HUES48 (cell line): Measurements from ENCODE around the gene BZW2.

ENCODE experiments used
- H3K27ac ChIP-seq: one replicate; pipeline ENCODE4 v1.7.0; 2013; ENCODE audit warnings: low read depth, low read length, inconsistent platforms
- H3K27me3 ChIP-seq: 2 replicates; pipeline ENCODE4 v1.6.1; 2013; ENCODE audit warnings: mild to moderate bottlenecking, low read length; ENCODE audit not compliant: control insufficient read depth, insufficient read depth
- H3K36me3 ChIP-seq: 2 replicates; pipeline ENCODE4 v1.6.1; 2013; ENCODE audit warnings: low read length; ENCODE audit not compliant: control insufficient read depth, insufficient read depth
- H3K4me1 ChIP-seq: 2 replicates; pipeline ENCODE4 v1.6.1; 2013; ENCODE audit warnings: mild to moderate bottlenecking, low read length; ENCODE audit not compliant: control insufficient read depth, insufficient read depth
- H3K4me3 ChIP-seq: 2 replicates; pipeline ENCODE4 v1.5.1; 2013; ENCODE audit warnings: mild to moderate bottlenecking, low read depth, low read length
- H3K9ac ChIP-seq: 2 replicates; pipeline ENCODE4 v1.6.1; 2013; ENCODE audit warnings: mild to moderate bottlenecking, low read depth, low read length, moderate library complexity
- H3K9me3 ChIP-seq: 2 replicates; pipeline ENCODE4 v1.6.1; 2013; ENCODE audit warnings: low read length; ENCODE audit not compliant: control insufficient read depth, insufficient read depth

Gene BZW2

GRCh38 chr7:16619979-16620408, 26.0 kb upstream of the BZW2 start:
- Histone ChIP-seq H3K9ac (no peak overlapping the region), H3K36me3 (peaks cover 22% of the 10 kb centered on the region; the same call in 1 of the 2 replicates), H3K27me3 (no peaks in the 10 kb centered on the region), H3K27ac (no peak overlapping the region), H3K4me1 (peaks cover 4% of the 10 kb centered on the region; the same call in 1 of the 2 replicates), H3K4me3 (no peak overlapping the region), H3K9me3 (no peaks in the 10 kb centered on the region)

- Histone ChIP-seq H3K27me3 (no peaks in the 10 kb centered on the region), H3K9ac (no peak overlapping the region), H3K36me3 (peaks cover 15% of the 10 kb centered on the region; the same call in 1 of the 2 replicates), H3K27ac (no peak overlapping the region), H3K9me3 (no peaks in the 10 kb centered on the region), H3K4me1 (peaks cover 9% of the 10 kb centered on the region; the same call in 1 of the 2 replicates), H3K4me3 (no peak overlapping the region)
Observed at GRCh38 chr7:16626388-16626787, 19.6 kb upstream of the BZW2 start.

- no peaks in the 10 kb centered on the region for H3K9me3 ChIP-seq
- no peaks in the 10 kb centered on the region for H3K27me3 ChIP-seq
- no peak overlapping the region for H3K27ac ChIP-seq
- H3K4me3 ChIP-seq = no peak overlapping the region
- H3K9ac ChIP-seq = no peak overlapping the region
- H3K36me3 ChIP-seq = peaks cover 12% of the 10 kb centered on the region; the same call in 1 of the 2 replicates
- peaks cover 9% of the 10 kb centered on the region; the same call in 1 of the 2 replicates for H3K4me1 ChIP-seq
Observed at GRCh38 chr7:16627236-16627635, 18.7 kb upstream of the BZW2 start.

GRCh38 chr7:16630654-16631053, 15.3 kb upstream of the BZW2 start:
- Histone ChIP-seq H3K4me1 (peaks cover 9% of the 10 kb centered on the region; the same call in 1 of the 2 replicates), H3K9ac (no peak overlapping the region), H3K36me3 (no peaks in the 10 kb centered on the region), H3K4me3 (no peak overlapping the region), H3K27me3 (no peaks in the 10 kb centered on the region), H3K27ac (no peak overlapping the region), H3K9me3 (no peaks in the 10 kb centered on the region)

GRCh38 chr7:16634271-16634738, 11.7 kb upstream of the BZW2 start:
- Histone ChIP-seq H3K4me1 (peaks cover 31% of the 10 kb centered on the region), H3K27me3 (no peaks in the 10 kb centered on the region), H3K4me3 (no peak overlapping the region), H3K9me3 (no peaks in the 10 kb centered on the region), H3K27ac (no peak overlapping the region), H3K36me3 (no peaks in the 10 kb centered on the region), H3K9ac (no peak overlapping the region)

- Histone ChIP-seq H3K4me1 (peaks cover 22% of the 10 kb centered on the region), H3K9ac (no peak overlapping the region), H3K27me3 (no peaks in the 10 kb centered on the region), H3K4me3 (no peak overlapping the region), H3K36me3 (no peaks in the 10 kb centered on the region), H3K9me3 (no peaks in the 10 kb centered on the region), H3K27ac (peak overlapping the region; percentile 20)
Observed at GRCh38 chr7:16636555-16637101, 9.4 kb upstream of the BZW2 start.

- no peak overlapping the region for H3K4me3 ChIP-seq
- H3K27ac ChIP-seq = peak overlapping the region; percentile 20
- H3K27me3 ChIP-seq = no peaks in the 10 kb centered on the region
- H3K36me3 ChIP-seq = no peaks in the 10 kb centered on the region
- no peaks in the 10 kb centered on the region for H3K9me3 ChIP-seq
- H3K9ac ChIP-seq = no peak overlapping the region
- H3K4me1 ChIP-seq = peaks cover 22% of the 10 kb centered on the region
Observed at GRCh38 chr7:16637379-16637778, 8.6 kb upstream of the BZW2 start.

GRCh38 chr7:16638282-16639280, 7.4 kb upstream of the BZW2 start:
- peak overlapping the region; percentile 67 for H3K27ac ChIP-seq
- no peaks in the 10 kb centered on the region for H3K27me3 ChIP-seq
- H3K4me1 ChIP-seq = peaks cover 22% of the 10 kb centered on the region
- H3K9me3 ChIP-seq = no peaks in the 10 kb centered on the region
- H3K4me3 ChIP-seq = no peak overlapping the region
- no peaks in the 10 kb centered on the region for H3K36me3 ChIP-seq
- no peak overlapping the region for H3K9ac ChIP-seq

- H3K27ac ChIP-seq = no peak overlapping the region
Observed at GRCh38 chr7:16644157-16644556, 1.8 kb upstream of the BZW2 start.

GRCh38 chr7:16644636-16645592, 1.1 kb upstream of the BZW2 start:
- no peaks in the 10 kb centered on the region for H3K9me3 ChIP-seq
- H3K36me3 ChIP-seq = no peaks in the 10 kb centered on the region
- H3K9ac ChIP-seq = peak overlapping the region; percentile 55
- peak overlapping the region; percentile 80 for H3K27ac ChIP-seq
- peaks cover 8% of the 10 kb centered on the region for H3K27me3 ChIP-seq
- peaks cover 29% of the 10 kb centered on the region for H3K4me1 ChIP-seq
- peak overlapping the region; percentile 98 for H3K4me3 ChIP-seq

More at GRCh38 chr7:16644157-16644556, 1.8 kb upstream of the BZW2 start:
- H3K9me3 ChIP-seq = no peaks in the 10 kb centered on the region
- H3K4me3 ChIP-seq = peak overlapping the region; percentile 98
- peaks cover 8% of the 10 kb centered on the region for H3K27me3 ChIP-seq
- H3K4me1 ChIP-seq = peaks cover 29% of the 10 kb centered on the region
- H3K9ac ChIP-seq = 0 out of 2 replicates have a peak overlapping the region, but pooled peaks have one; percentile 55
- no peaks in the 10 kb centered on the region for H3K36me3 ChIP-seq
